IMR-90 (cell line): ENCODE measurements around the gene ERGIC1. TPM values are rescaled to one million over a fixed set of nuclear protein-coding genes. Genes with fewer than 3 reads are reported as not detected.

Experiments
- ATAC-seq: fragments of 200-7000 bp; cut with Tn5 transposase; 2 replicates; pipeline ENCODE4 v1.9.1; 2020; ENCODE audit warnings: low read depth, mild to moderate bottlenecking, moderate library complexity
- BruUV-seq: library from RNA; stranded (reverse); fragments of 400-500 nt; replicated peaks from 2 replicates; lab custom pipeline; 2021; lab: Mats Ljungman, UMichigan
- CTCF ChIA-PET: fragments of 300-600 bp; formaldehyde crosslinking; extraction: SDS; loops from one replicate; lab custom pipeline; 2021; ENCODE audit warnings: antibody characterized with exemption; lab: Yijun Ruan, JAX
- POLR2A ChIA-PET: fragments of 300-600 bp; sonication (Branson Sonifier 250); formaldehyde crosslinking; loops from one replicate; lab custom pipeline; 2022; ENCODE audit warnings: antibody characterized with exemption; ENCODE audit not compliant: unreplicated experiment; lab: Charles Lee
- DNase-seq: peaks from one replicate; pipeline ENCODE4 v3.0.0; 2013
- H2AFZ ChIP-seq: replicated peaks from 2 replicates; pipeline ENCODE3; 2013; ENCODE audit warnings: low read length, mild to moderate bottlenecking; ENCODE audit not compliant: poor library complexity
- H2AK5ac ChIP-seq: 2 replicates; pipeline ENCODE4 v1.6.1; 2013; ENCODE audit warnings: low read depth, low read length, inconsistent platforms
- H2AK9ac ChIP-seq: replicated peaks from 2 replicates; pipeline ENCODE3; 2013; ENCODE audit warnings: mild to moderate bottlenecking, low read depth, low read length, moderate library complexity; ENCODE audit not compliant: poor library complexity
- H2BK120ac ChIP-seq: 2 replicates; pipeline ENCODE4 v1.6.1; 2013; ENCODE audit warnings: low read depth, low read length, inconsistent platforms
- H2BK15ac ChIP-seq: 3 replicates; pipeline ENCODE4 v1.6.1; 2013; ENCODE audit warnings: low read depth, low read length, inconsistent platforms
- H2BK20ac ChIP-seq: 2 replicates; pipeline ENCODE4 v1.6.1; 2013; ENCODE audit warnings: low read depth, mild to moderate bottlenecking, inconsistent platforms, low read length, moderate library complexity
- H2BK5ac ChIP-seq: 2 replicates; pipeline ENCODE4 v1.6.1; 2013; ENCODE audit warnings: mild to moderate bottlenecking, low read depth, low read length, inconsistent platforms; ENCODE audit not compliant: poor library complexity, severe bottlenecking
- H3K14ac ChIP-seq: replicated peaks from 2 replicates; pipeline ENCODE4 v1.6.1; 2013; ENCODE audit warnings: low read depth, low read length, inconsistent platforms
- H3K18ac ChIP-seq: 2 replicates; pipeline ENCODE4 v1.6.1; 2013; ENCODE audit warnings: low read depth, low read length, control low read depth
- H3K23ac ChIP-seq: 2 replicates; pipeline ENCODE4 v1.6.1; 2013; ENCODE audit warnings: low read depth, low read length, inconsistent platforms
- H3K27ac ChIP-seq: 2 replicates; pipeline ENCODE4 v1.5.1; 2013; ENCODE audit warnings: mild to moderate bottlenecking, control low read depth, low read length; ENCODE audit not compliant: insufficient read depth
- H3K27me3 ChIP-seq: 2 replicates; pipeline ENCODE4 v1.6.1; 2013; ENCODE audit warnings: low read length; ENCODE audit not compliant: control insufficient read depth, insufficient read depth
- H3K36me3 ChIP-seq: 2 replicates; pipeline ENCODE4 v1.6.1; 2013; ENCODE audit warnings: low read length, mixed read lengths; ENCODE audit not compliant: control insufficient read depth, insufficient read depth
- H3K4ac ChIP-seq: 2 replicates; pipeline ENCODE4 v1.6.1; 2013; ENCODE audit warnings: low read depth, low read length, inconsistent platforms
- H3K4me1 ChIP-seq: 2 replicates; pipeline ENCODE4 v1.6.1; 2013; ENCODE audit warnings: low read length, mixed read lengths; ENCODE audit not compliant: control insufficient read depth, insufficient read depth
- H3K4me2 ChIP-seq: 2 replicates; pipeline ENCODE4 v1.6.1; 2013; ENCODE audit warnings: low read depth, mild to moderate bottlenecking, control low read depth, low read length, moderate library complexity
- H3K4me3 ChIP-seq: 2 replicates; pipeline ENCODE4 v1.5.1; 2013; ENCODE audit warnings: low read depth, mild to moderate bottlenecking, control low read depth, low read length, moderate library complexity; ENCODE audit not compliant: insufficient read depth
- H3K56ac ChIP-seq: 2 replicates; pipeline ENCODE4 v1.6.1; 2013; ENCODE audit warnings: low read length, inconsistent platforms; ENCODE audit not compliant: insufficient read depth; ENCODE audit errors: extremely low read depth
- H3K79me1 ChIP-seq, 2 experiments: 2 replicates each; pipeline ENCODE4 v1.6.1; 2013; ENCODE audit warnings: low read length in 2 of 2, inconsistent platforms in 1 of 2, low read depth in 1 of 2
- H3K9ac ChIP-seq: 2 replicates; pipeline ENCODE4 v1.6.1; 2013; ENCODE audit warnings: low read depth, low read length, control low read depth
- H3K9me1 ChIP-seq: 2 replicates; pipeline ENCODE4 v1.6.1; 2013; ENCODE audit warnings: low read length, inconsistent platforms; ENCODE audit not compliant: insufficient read depth
- H3K9me3 ChIP-seq: 2 replicates; pipeline ENCODE4 v1.6.1; 2013; ENCODE audit warnings: low read length; ENCODE audit not compliant: control insufficient read depth, insufficient read depth
- H4K20me1 ChIP-seq: 2 replicates; pipeline ENCODE4 v1.6.1; 2013; ENCODE audit warnings: low read length, inconsistent platforms; ENCODE audit not compliant: insufficient read depth
- H4K5ac ChIP-seq: 2 replicates; pipeline ENCODE4 v1.6.1; 2013; ENCODE audit warnings: mild to moderate bottlenecking, low read depth, low read length, control low read depth
- H4K8ac ChIP-seq, 2 experiments: 2 replicates each; pipeline ENCODE4 v1.6.1; 2013; ENCODE audit warnings: low read depth in 2 of 2, low read length in 2 of 2, control low read depth in 1 of 2, inconsistent platforms in 1 of 2
- H4K91ac ChIP-seq: 2 replicates; pipeline ENCODE4 v1.6.1; 2013; ENCODE audit warnings: low read depth, low read length, inconsistent platforms; ENCODE audit not compliant: insufficient read depth
- BHLHE40 ChIP-seq: fragments of 150-350 bp; IDR thresholded peaks from 2 replicates; pipeline ENCODE4 v1.6.1; 2016; ENCODE audit warnings: mild to moderate bottlenecking, low read depth, low read length
- CEBPB ChIP-seq: IDR thresholded peaks from 2 replicates; pipeline ENCODE4 v1.6.1; 2012; ENCODE audit warnings: low read depth, low read length, improper control_type of control experiment
- CHD1 ChIP-seq: IDR thresholded peaks from 2 replicates; pipeline ENCODE4 v1.6.1; 2012; ENCODE audit warnings: low read depth, low read length, improper control_type of control experiment
- MAFK ChIP-seq: IDR thresholded peaks from 2 replicates; pipeline ENCODE4 v1.6.1; 2012; ENCODE audit warnings: low read depth, low read length, improper control_type of control experiment
- NFE2L2 ChIP-seq: fragments of 150-350 bp; IDR thresholded peaks from 2 replicates; pipeline ENCODE4 v1.6.1; 2016; ENCODE audit warnings: low read depth, mild to moderate bottlenecking, low read length
- RFX5 ChIP-seq: IDR thresholded peaks from 2 replicates; pipeline ENCODE4 v1.8.0; 2012; ENCODE audit warnings: low read depth, mild to moderate bottlenecking, low read length, moderate library complexity
- SMC3 ChIP-seq: fragments of 150-350 bp; IDR thresholded peaks from 2 replicates; pipeline ENCODE4 v1.6.1; 2016; ENCODE audit warnings: low read depth, mild to moderate bottlenecking, antibody characterized with exemption, low read length, moderate library complexity
- USF2 ChIP-seq: fragments of 150-350 bp; IDR thresholded peaks from 2 replicates; pipeline ENCODE4 v1.6.1; 2017; ENCODE audit warnings: mild to moderate bottlenecking, antibody characterized with exemption, low read length, low read depth
- WGBS, 2 experiments: methylation state at CpG; one replicate each; pipeline versions ENCODE4 v1.1.5 to v1.1.7; 2013; ENCODE audit warnings: missing lambda C conversion rate in 2 of 2; ENCODE audit not compliant: insufficient read length in 1 of 2; ENCODE audit errors: extremely low coverage in 2 of 2; 5-methylcytosine and 5-hydroxymethylcytosine counted together
- dilution Hi-C: fragments of 300-500 bp; cut with HindIII; formaldehyde crosslinking; loops from one replicate; pipeline ENCODE4 v1.14.3; 2018; ENCODE audit warnings: low sequenced_read_pairs; ENCODE audit not compliant: unreplicated experiment
- in situ Hi-C: fragments of 300-500 bp; cut with MboI; formaldehyde crosslinking; loops from 3 replicates; pipeline ENCODE4 v1.14.3; 2019; ENCODE audit warnings: low sequenced_read_pairs, inconsistent platforms, mixed read lengths
- intact Hi-C: fragments of 100-400 bp; cut with micrococcal nuclease; formaldehyde crosslinking; loops from 2 replicates; pipeline ENCODE4 v1.10.0; 2022
- polyA plus RNA-seq, 3 experiments: library from polyadenylated mRNA; depleted of rRNA; stranded (reverse); fragments of >200 nt; gene quantifications; 2 replicates each; pipeline ENCODE4 v1.2.3, GENCODE V29; 2012; ENCODE audit warnings: low replicate concordance in 1 of 3
- total RNA-seq: library from RNA; depleted of rRNA; stranded (reverse); fragments of >200 nt; gene quantifications from 2 replicates; pipeline ENCODE4 v1.2.3, GENCODE V29; 2012

Gene ERGIC1
- total and polyA plus RNA-seq, 2 of the 4 experiments (the other 2 are of a cell fraction) = 134 to 192 TPM

GRCh38 chr5:172878933-172879752, 45.1 kb downstream of the ERGIC1 start:
- peak overlapping the region; percentile 99; the same call in 2 of the 3 replicates for H2BK15ac ChIP-seq
- in situ Hi-C loops (no loop called here), dilution Hi-C loops (no loop called here), intact Hi-C loops (no loop called here)
- no peak overlapping the region for H3K4me3 ChIP-seq
- H3K4ac ChIP-seq = peak overlapping the region; percentile 90
- H3K9ac ChIP-seq = peak overlapping the region; percentile 46; the same call in 1 of the 2 replicates
- peak overlapping the region; percentile 89 for H3K23ac ChIP-seq
- peak overlapping the region; percentile 76 to 94 for H4K8ac ChIP-seq
- peak; percentile 74 for DNase-seq
- peak overlapping the region; percentile 75; the same call in 1 of the 2 replicates for H3K18ac ChIP-seq
- H3K4me1 ChIP-seq = peaks cover 28% of the 10 kb centered on the region
- no peaks in the 10 kb centered on the region for H4K20me1 ChIP-seq
- no TSS peak for BruUV-seq
- peaks cover 2% of the 10 kb centered on the region; the same call in 1 of the 2 replicates for H3K9me3 ChIP-seq
- peak overlapping the region; percentile 87 for H2BK120ac ChIP-seq
- 59% methylated on average over 13 of the region's 20 CpGs; no CpG with 5 or more reads in 1 of the 2 experiments for WGBS, 2 experiments
- no peaks in the 10 kb centered on the region for H3K27me3 ChIP-seq
- peak overlapping the region; percentile 92 for H4K91ac ChIP-seq
- ChIA-PET CTCF (interaction anchor here (1.1 kb wide), 1 partner anchor 18 kb away, joined by 3 read pairs; no protein-coding TSS in a partner anchor), POLR2A (no interaction called here)
- peak overlapping the region; percentile 41 for H3K4me2 ChIP-seq
- H3K14ac ChIP-seq = peak overlapping the region; percentile 91
- peak overlapping the region; percentile 59 for H2AFZ ChIP-seq
- peak overlapping the region; percentile 73; the same call in 1 of the 2 replicates for H4K5ac ChIP-seq
- peaks cover 9% of the 10 kb centered on the region for H3K36me3 ChIP-seq
- H2BK20ac ChIP-seq = peak overlapping the region; percentile 89
- peak overlapping the region; percentile 72 for H2BK5ac ChIP-seq
- TF ChIP-seq SMC3 = no peak
- TF ChIP-seq NFE2L2 = no peak
- no peak for TF ChIP-seq MAFK
- TF ChIP-seq CHD1 = no peak
- peak; percentile 79 for TF ChIP-seq RFX5
- no peak for TF ChIP-seq CEBPB
- TF ChIP-seq USF2 = no peak
- no peak for TF ChIP-seq BHLHE40
- H3K56ac ChIP-seq = no peak overlapping the region
- peaks cover 38% of the 10 kb centered on the region for H3K9me1 ChIP-seq
- H3K79me1 ChIP-seq = peaks cover 46 to 89% of the 10 kb centered on the region in 2 experiments
- peak overlapping the region; percentile 65 for H3K27ac ChIP-seq
- H2AK9ac ChIP-seq = peak overlapping the region; percentile 38
- peak; percentile 43 for ATAC-seq
- H2AK5ac ChIP-seq = peak overlapping the region; percentile 92
